Choroid plexus epithelial cell (primary cell): ENCODE results near the gene EXOC6B.

Experiments
- DNase-seq: peaks from one replicate; pipeline ENCODE4 v3.0.0-alpha.2; 2010; ENCODE audit warnings: low read depth
- H3K4me3 ChIP-seq: 2 replicates; pipeline ENCODE4 v1.5.1; 2011; ENCODE audit warnings: low read depth, mild to moderate bottlenecking, control low read depth, low read length, moderate library complexity
- CTCF ChIP-seq: conservative IDR thresholded peaks from 2 replicates; pipeline ENCODE4 v1.5.1; 2011; ENCODE audit warnings: low read depth, mild to moderate bottlenecking, control low read depth, inconsistent platforms, low read length, moderate library complexity

Gene EXOC6B

GRCh38 chr2:72347081-72347480, 478.8 kb downstream of the EXOC6B start:
- H3K4me3 ChIP-seq: no peak overlapping the region
- TF ChIP-seq CTCF: no peak
- no peak for DNase-seq

- no peak overlapping the region for H3K4me3 ChIP-seq
- TF ChIP-seq CTCF: no peak
- no peak for DNase-seq
Measured at GRCh38 chr2:72341639-72342038, 484.2 kb downstream of the EXOC6B start.

DNA sequence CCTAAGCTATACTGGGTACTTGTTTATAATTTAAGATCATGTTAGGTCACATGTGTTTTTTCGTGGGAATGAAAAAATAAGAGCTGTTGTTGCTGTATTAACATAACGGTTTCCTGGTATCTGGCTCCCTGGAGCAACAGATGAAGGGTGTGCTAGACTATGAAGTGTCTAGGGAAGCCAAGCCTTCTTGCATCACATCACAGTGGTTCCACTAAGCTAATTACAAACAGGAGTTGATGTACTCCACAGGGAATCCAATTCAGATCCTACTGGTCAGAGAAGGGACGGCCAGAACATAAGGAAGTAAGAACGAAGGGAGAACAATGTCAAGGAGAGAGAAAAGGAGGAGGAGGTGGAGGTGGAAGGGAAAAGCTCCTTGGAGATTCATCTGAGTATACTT, 485.2 kb downstream of the EXOC6B start:
- no peak overlapping the region for H3K4me3 ChIP-seq
- TF ChIP-seq CTCF: no peak
- DNase-seq: no peak

GRCh38 chr2:72338076-72338475, 487.8 kb downstream of the EXOC6B start:
- no peak for DNase-seq
- no peak for TF ChIP-seq CTCF
- H3K4me3 ChIP-seq: no peak overlapping the region

GRCh38 chr2:72332720-72333119, 493.1 kb downstream of the EXOC6B start:
- H3K4me3 ChIP-seq: no peak overlapping the region
- no peak for TF ChIP-seq CTCF
- no peak for DNase-seq

- DNase-seq: peak; percentile 20
- TF ChIP-seq CTCF: no peak
- H3K4me3 ChIP-seq: no peak overlapping the region
Measured at GRCh38 chr2:72330652-72331051, 495.2 kb downstream of the EXOC6B start.

DNA sequence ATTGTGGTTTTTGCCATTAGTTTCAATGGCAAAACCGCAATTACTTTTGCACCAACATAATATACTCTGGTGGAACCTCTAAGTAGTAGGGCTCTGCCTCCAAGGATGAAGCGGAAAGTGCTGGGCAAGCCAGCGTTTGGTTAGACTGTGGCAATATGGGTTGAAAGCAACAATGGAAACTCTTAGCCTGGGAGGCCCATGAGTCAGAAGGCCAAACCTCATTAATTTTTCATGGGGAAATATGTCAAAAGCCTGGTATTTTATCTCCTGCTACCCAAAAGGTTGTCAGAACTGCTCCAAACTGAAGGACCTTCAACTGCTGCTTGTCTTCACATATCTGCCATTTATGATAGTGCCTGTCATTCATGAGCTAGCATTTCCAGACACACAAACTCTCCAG, 499.1 kb downstream of the EXOC6B start:
- TF ChIP-seq CTCF: no peak
- H3K4me3 ChIP-seq: no peak overlapping the region
- peak; percentile 16 for DNase-seq
